Ramos (cell line): Measurements from ENCODE around the gene COL23A1.

Source experiments
- in situ Hi-C: fragments of 300-500 bp; cut with MboI; formaldehyde crosslinking; loops from one replicate; pipeline ENCODE4 v1.14.3; 2022; ENCODE audit warnings: low sequenced_read_pairs; ENCODE audit not compliant: unreplicated experiment

COL23A1 gene

DNA sequence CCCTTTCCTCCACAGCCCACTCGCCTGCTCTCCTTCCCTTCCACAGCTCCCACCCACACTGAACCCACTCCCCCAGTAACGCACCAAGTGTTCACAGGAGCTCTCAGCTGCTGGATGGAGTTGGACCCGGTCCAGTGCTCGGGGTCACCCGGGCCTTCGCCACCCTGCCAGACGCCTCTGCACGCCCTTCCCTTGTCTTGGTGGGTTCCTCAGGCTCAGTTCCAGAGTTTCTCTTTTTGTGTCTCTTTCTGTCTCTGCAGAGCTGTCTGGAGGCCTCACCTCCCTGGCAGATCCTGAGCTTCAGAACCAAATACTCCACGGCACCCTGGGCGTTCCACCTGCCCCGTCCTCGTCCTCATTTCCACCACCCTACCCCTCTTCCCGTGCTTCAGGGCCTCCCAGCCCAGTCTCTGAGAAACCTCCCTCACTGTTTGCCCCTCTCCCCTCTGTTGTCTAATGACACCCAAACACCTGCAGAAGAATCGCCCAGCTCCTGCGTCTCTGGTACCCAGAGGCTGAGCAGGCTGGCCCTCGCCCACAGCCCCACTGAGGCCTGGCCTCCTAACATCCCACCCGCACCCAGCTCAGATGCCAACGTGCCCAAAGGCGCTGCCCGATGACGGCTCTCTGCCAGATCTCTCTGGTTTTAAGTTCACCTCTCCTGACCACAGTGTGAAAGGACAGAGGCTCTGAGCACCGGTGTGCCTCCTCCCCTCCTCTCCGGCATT, 74.3 kb downstream of the COL23A1 start:
- in situ Hi-C loops = no loop called here

DNA sequence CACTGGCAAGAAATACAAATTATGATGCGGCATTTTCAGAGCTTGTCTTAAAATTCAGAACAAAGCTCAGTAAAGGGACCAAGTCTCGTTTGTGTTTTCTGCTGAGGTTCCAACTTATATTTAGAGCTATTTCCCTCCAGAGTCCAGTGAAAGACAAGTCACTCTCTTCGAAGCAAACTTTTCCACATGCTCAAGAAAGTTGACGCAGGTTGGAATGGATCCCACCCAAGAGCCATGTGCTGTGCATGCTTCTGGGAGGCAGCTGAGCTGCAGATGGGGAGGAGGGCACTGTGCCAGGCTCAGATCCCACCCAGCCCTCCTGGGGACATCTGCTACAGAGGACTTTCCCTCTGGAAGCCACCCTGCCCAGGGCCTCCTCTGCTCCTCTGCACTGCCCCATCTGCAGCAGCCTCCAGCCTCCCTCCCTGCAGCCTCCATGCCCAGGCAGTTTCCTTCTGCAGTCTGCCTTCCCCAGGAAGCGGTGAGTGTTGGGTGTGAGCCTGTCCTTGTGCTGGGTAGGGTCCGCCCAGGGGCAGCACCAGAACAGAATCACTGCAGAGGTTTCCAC, 75.3 kb downstream of the COL23A1 start:
- in situ Hi-C loops = no loop called here

GRCh38 chr5:178511172-178511571, 79.0 kb downstream of the COL23A1 start:
- in situ Hi-C loops = no loop called here

- in situ Hi-C loops = no loop called here
Observed at GRCh38 chr5:178509491-178510057, 80.6 kb downstream of the COL23A1 start.

GRCh38 chr5:178507151-178507932, 82.9 kb downstream of the COL23A1 start:
- in situ Hi-C loops = no loop called here

- in situ Hi-C loops = no loop called here
Observed at GRCh38 chr5:178505639-178506407, 84.4 kb downstream of the COL23A1 start.

- in situ Hi-C loops = no loop called here
Observed at GRCh38 chr5:178504340-178504960, 85.7 kb downstream of the COL23A1 start.

GRCh38 chr5:178502401-178503100, 87.6 kb downstream of the COL23A1 start:
- in situ Hi-C loops = no loop called here

DNA sequence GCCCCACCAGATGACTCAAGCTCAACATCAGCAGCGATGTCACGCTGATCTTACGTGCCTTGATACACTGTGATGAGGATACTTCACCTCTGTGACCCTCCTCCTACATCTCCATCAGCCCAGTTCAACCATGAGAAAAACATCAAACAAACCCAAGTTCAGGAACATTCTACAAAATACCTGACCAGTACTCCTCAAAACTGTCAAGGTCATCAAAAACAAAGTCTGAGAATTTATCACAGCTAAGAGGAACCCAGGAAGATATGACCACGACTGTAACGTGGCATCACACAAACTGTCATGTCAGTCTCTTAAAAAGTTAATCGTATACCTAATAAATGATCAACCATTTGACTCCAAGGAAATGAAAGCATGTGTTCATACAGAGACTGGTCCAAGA, 90.8 kb downstream of the COL23A1 start:
- in situ Hi-C loops = no loop called here

GRCh38 chr5:178496642-178497041, 93.6 kb downstream of the COL23A1 start:
- in situ Hi-C loops = no loop called here

DNA sequence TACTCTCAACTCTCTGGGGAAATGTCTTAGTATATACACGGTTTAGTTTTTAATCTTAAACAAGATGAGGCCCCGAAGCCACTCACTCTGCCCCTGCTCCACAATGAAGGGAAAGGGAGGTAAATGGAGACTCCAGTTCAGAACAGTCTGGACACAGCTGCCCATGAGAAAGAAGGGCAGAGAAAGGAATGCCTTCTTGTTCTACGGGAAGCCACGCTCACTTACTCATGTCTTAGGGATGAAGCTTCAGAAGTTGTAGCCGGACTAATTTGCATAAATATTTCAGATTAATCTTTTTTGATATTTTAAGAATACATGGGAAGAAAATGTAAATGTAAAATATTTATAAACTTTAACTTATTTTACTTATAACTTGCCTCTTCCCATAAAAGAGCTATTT, 94.0 kb downstream of the COL23A1 start:
- in situ Hi-C loops = no loop called here

DNA sequence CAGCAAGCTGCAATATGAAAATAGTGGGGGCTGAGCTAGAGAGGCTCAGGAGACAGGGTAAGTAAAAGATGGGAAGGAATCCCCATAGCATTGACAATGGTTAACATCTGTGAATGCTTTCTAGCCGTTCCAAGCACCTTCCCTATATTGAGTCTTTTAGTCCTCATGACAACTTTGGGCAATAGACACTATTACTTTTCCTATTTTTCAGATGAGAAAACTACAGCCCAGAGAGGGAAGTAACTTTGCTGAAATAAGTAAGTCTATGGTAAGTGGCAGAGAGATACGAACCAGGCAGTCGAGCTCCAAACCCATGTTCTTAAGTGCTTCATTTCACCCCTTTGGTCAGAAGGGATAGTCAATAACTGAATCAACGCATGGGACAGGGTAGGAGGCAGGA, 94.5 kb downstream of the COL23A1 start:
- in situ Hi-C loops = no loop called here

DNA sequence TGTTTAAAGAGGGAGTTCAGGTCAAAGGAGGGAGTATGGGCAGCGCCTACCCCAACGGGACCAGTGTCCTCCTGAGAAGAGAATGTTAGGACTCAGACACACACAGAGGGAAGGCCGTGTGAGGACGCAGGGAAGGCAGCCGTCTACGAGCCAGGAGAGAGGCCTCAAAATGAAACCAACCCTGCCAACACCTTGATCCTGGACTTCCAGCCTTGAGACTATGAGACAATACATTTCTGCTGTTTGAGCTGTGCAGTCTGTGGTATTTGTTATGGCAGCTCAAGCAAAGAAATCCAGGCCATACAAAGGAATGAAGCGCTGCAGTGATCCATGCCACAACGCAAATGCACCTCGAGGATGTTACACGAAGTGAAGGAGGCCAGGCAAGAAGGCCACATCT, 97.9 kb downstream of the COL23A1 start:
- in situ Hi-C loops = no loop called here

- in situ Hi-C loops = no loop called here
Observed at GRCh38 chr5:178490935-178491652, 99.1 kb downstream of the COL23A1 start.

- in situ Hi-C loops = no loop called here
Observed at GRCh38 chr5:178489271-178489976, 100.8 kb downstream of the COL23A1 start.

- in situ Hi-C loops = no loop called here
Observed at GRCh38 chr5:178488696-178489095, 101.5 kb downstream of the COL23A1 start.

DNA sequence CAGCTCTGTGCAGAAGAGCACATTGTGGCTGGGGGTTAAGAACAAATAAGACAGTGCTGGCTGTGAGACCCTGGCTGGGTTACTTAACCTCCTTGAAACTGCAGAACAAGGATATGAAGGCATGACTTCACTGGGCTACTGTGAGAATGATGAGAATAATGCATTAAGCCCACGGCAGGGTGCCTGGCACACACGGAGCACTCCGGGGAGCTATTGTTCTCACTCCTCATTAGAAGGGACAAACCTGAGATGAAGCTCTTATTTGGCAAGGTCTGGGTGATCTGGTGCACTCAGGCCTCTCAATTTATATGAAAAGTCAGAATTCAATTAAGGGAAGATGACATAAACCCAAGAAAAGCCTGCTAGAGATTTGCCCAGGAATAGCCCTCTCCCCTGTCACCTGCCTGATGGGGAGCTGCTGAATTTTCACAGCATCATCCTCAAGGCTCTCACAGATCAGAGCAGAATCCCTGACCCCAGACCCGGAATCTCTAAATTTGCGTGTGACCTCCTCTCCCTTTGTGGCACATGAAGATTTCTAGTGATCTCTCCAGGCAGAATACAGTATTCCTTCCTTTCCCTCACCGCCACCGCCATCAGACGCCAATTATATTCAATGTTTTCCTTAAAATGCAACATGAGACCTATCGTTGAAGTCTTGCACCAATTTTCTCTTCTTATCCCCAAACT, 102.1 kb downstream of the COL23A1 start:
- in situ Hi-C loops = no loop called here
